Stimulated activated CD8-positive, alpha-beta memory T cell treated with anti-CD3 and anti-CD28 coated beads, Interleukin-7, amount 100 ng/mL, for 4 hours (primary cell): ENCODE data around the gene SEMA5B.
A peak's percentile ranks its signal among the peaks of the same experiment; 100 is the strongest.

Source experiments
- DNase-seq, 2 donors: peaks; one replicate each; pipeline ENCODE4 v3.0.0-alpha.2; 2020; ENCODE audit warnings: low read depth in 2 of 2

SEMA5B gene

GRCh38 chr3:122994954-122995353, 32.6 kb downstream of the SEMA5B start:
- no peak for DNase-seq

DNA sequence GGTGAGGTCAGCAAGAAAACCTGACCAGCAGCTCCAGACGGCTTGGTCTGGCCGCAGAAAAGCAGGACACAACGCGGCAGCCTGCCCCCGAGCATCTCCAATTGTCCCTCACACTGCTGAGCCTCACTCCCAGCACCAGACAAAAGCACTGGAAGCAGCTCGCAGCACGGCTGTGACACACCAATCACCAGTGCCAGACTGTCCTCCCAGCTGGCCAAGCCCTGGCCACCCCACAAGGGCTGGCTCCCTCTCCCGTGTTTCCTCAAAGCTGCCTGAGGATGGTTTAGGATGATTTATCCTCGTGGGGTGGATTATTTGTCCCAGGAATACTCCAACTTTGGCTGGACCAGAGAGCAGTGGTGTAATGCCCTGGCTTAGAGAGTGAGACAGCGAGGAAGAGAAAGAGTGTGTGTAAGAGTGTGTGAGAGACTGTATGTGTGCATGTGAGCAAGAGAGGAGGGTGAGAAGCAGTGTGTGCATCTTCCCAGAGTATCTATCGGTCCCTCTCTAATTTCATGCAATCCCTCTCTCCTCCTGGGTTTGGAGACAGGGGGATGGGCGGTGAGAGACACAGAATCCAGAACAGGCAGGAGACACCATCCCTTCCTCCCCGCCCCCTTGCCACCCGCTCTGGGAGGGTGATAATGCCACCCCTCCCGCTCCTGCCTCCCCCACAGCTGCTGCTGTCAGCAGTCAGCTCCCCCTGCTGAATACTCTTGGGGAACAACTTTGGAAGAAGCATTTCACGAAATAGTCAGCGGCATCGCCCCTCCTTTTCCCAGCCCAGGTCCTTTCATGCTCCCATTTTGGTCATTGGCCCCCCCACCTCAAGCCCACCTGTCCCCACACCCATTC, 34.2 kb downstream of the SEMA5B start:
- DNase-seq = no peak

DNA sequence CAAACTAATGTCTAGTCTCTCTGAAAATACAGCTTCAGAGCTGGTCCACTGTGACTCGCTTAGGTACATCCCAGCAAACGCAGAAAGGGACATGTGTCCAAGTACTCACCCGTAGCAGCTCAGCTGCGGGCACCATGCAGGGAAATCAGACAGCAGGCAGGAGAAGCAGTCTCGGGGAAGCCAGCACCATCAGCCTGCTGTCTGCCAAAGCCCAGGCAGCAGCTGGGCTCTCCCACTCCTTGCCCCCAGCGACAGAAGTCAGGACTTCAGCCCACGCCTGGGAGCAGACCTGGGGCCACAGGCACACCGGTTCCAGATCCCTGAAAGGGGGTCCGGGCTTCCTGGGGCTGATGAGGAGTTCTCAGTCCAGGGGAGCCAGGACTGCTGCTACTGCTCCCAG, 34.9 kb downstream of the SEMA5B start:
- no peak for DNase-seq

DNA sequence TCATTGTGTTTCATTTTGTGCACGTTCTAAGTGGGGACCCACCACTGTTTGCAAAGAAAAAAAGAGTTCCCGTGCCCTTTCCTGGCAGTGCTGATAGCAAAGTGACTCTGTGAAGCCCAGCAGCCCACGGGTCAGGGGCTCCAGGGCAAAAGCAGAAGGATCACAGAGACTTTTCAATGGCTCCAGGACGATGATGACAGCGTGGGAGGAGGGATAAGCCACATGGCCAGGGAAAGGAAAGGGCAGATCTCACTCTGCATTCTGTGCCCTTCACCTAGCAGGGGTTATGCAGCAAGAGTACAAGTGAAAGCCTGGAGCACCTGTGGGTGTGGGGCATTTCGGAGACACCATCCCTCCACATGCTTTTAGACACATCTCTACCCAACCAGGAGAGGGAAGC, 35.4 kb downstream of the SEMA5B start:
- DNase-seq = no peak

DNA sequence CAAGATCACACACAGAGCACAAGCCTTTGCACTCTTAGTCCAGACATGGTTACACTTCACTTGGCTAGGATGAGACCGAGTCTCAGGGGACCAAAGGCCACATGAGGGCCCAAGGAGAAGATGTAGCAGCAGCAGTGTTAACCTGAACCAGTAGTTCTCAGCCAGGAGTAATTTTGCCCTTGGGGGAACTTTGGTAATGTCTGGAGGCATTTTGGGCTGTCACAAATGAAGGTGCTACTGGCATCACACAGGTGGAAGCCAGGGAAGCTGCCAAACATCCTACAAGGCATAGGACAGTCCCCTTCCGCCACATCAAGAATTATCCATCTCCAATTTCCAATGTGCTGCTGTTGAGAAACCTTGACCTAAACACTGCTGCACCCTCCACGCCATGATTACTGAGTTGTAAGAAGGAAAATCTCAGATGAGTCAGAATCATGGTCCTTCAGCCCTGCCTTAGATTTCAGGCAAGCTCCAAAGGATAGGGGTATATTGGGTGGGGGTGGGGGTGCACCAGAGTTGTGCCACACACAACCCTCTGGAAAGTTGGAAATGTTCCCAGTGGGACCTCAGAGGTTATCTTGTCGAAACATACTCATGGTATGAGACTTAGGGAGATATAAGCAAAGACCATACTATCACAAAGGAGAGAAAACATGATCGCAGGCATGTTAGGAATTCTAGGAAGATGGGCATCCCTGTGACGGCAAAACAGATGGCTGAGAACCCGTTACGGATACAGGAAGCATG, 36.2 kb downstream of the SEMA5B start:
- no peak for DNase-seq

- no peak for DNase-seq
These were observed 37.5 kb downstream of the SEMA5B start for GRCh38 chr3:122989856-122990575.

GRCh38 chr3:122988508-122988907, 39.1 kb downstream of the SEMA5B start:
- no peak for DNase-seq

DNA sequence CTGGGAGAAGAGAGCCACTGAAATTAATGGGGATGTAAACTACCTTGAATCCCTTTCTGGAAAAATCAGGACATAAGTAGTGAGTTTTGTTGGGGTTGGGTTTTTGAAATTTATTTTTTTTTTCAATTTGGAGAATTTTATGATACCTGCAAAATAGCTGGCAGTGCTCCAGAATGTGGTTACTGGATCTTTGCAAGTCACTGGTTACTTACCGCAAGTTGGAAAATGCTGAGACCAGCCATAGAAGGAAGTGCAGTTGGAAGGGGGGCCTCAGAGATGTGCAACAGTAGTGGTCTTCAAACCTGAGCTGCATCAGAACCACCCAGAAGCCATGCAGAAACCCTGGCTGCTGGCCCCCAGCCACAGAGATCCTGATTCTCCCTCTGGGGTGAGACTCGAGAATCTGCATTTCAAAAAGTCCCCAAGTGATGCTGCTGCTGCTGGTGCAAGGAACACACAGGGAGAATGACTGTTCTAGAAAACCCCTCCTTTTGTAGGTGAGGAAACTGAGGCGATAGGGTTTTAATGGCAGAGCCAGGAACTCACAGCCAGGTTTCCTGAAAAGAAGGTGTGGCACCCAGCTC, 39.7 kb downstream of the SEMA5B start:
- no peak for DNase-seq

DNA sequence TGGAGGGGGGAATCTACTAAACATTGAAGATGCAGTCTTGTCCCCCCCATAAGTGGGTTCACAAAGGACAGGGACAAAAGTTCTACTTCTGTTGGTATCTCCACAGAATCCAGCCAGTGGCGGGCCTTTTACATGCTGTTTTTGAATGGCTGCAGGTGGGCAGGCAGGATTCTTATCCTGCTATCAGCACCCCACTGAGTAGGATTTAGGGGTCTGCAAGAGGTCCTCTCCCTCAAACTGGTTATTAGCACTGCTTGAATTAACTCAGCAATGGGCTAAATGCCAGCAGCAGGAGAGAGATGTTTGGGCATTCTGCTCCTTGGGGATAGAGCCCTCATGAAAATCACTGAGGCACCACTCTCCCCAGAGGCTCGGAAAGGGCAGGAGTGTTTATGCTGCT, 40.3 kb downstream of the SEMA5B start:
- no peak for DNase-seq

- DNase-seq = no peak
These were observed 40.8 kb downstream of the SEMA5B start for GRCh38 chr3:122986693-122987179.

GRCh38 chr3:122985539-122985938, 42.0 kb downstream of the SEMA5B start:
- DNase-seq = no peak

DNA sequence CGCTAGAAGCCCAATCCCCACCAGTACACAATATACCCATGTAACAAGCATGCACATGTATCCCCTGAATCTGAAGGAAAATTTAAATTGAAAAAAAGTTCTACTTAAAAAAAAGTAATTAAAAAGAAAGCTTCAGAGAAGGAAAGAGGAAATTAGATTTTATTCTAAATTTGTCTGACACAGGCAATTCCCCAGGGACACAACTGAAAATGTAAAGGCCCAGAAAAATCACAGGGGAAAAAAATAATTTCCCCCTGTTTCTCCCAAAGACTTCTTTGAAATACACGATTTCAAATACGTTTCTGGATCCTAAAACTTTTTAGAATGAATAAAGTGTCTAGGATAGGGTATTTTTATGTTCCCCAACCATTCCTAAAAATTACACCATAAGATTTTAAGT, 42.9 kb downstream of the SEMA5B start:
- no peak for DNase-seq

GRCh38 chr3:122984007-122984406, 43.6 kb downstream of the SEMA5B start:
- no peak for DNase-seq

- no peak for DNase-seq
These were observed 45.1 kb downstream of the SEMA5B start for GRCh38 chr3:122982216-122983185.

GRCh38 chr3:122979211-122979610, 48.4 kb downstream of the SEMA5B start:
- no peak for DNase-seq

DNA sequence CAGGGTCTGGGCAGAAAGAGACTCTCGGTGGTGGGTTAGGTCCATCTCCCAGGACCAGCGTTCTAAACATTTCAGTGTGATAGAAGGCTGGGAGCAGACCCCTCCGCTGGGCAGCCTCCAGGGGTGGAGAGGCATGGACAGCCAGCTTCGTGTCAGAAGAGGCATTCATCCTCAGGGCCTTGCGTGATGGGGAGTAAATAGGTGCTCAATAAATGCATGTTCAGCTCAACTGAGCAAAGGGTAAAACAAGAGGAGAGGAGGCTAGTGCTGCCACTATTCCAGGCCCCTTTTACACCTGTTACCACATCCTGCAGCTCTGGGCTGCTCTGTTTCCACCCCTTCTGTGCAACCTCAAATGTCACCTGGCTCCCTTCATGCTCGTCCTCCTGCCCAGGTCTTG, 49.0 kb downstream of the SEMA5B start:
- DNase-seq = no peak

GRCh38 chr3:122977746-122978466, 49.7 kb downstream of the SEMA5B start:
- DNase-seq = no peak

- no peak for DNase-seq
These were observed 51.7 kb downstream of the SEMA5B start for GRCh38 chr3:122975924-122976293.

- DNase-seq = peak in 1 of 2 donors; percentile 7
These were observed 52.2 kb downstream of the SEMA5B start for GRCh38 chr3:122975163-122975923.
